ENCODE measurements around the gene PIK3R2. TPM values are rescaled to one million over a fixed set of nuclear protein-coding genes. Genes with fewer than 3 reads are reported as not detected.

Gene PIK3R2
- total RNA-seq, 1 donor from 2014 or later = 29.2 TPM

DNA sequence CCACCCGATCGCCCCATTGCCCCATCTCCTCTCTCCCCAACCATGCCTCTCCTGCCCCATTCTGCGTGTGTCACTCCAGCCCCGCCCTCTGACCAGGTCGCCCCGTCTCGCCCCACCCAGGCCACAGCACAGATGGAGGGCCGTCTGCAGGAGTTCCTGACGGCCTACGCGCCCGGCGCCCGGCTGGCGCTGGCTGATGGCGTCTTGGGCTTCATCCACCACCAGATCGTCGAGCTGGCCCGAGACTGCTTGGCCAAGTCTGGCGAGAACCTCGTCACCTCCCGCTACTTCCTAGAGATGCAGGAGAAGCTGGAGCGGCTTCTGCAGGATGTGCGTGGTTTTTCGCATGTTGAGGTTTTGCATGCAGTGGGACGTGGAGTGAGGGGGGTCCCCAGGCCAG, 29.1 kb upstream of the PIK3R2 start:
- no peak for DNase-seq (ENCODE audit: low spot score)

DNA sequence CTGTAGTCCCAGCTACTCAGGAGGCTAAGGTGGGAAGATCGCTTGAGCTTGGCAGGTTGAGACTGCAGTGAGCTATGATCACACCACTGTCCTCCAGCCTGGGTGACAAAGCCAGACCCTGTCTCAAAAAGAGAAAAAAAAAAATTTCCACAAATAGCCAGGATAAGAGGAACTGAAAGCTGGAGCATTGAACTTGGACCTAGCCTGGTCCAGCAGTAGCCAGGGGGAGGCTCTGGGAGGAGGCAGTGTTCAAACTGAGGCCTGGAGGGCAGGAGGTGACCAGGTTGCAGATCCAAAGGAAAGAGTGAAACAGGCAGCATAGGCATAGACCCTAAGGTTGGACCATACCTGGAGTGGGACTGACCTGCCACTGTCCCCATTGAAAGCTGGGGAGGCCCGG, 26.9 kb upstream of the PIK3R2 start:
- DNase-seq (ENCODE audit: low spot score) = no peak

DNA sequence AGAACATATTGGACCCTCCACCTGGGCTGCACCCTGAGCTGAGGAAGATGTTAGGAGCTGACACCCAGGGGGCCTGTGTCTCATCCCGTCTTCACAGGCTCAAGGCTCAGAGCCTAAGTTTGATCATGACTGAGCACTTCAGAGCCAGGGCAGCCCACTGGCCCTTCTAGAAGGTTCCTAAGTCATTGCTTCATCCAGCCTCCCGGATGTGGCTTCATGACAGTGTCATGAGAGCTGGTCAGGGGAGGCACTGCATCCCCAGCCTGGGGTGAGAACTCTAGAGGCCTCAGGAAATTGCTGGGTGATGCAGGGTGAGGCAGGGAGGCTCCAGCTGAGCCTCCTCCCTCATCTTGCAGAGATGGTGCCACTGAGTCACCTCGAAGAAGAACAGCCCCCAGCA, 24.9 kb upstream of the PIK3R2 start:
- DNase-seq (ENCODE audit: low spot score) = no peak

DNA sequence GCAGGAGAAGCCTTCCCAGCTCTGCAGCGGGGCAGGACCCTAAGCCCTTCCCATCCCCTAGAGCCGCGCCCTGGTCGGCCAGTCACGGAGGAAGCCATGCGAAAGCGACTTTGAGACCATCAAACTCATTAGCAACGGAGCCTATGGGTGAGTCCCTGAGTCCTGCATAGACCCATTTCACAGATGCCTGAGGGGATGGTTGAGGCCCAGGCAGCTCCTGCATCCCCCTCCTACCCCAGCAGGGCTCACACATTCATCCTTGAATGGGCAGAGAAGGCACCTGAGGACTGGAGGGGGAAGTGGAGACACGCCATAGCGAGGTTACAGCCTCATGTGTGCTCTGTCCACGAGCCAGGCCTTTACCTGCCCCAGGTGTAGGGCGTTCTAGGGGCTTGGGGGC, 24.2 kb upstream of the PIK3R2 start:
- DNase-seq (ENCODE audit: low spot score) = no peak

DNA sequence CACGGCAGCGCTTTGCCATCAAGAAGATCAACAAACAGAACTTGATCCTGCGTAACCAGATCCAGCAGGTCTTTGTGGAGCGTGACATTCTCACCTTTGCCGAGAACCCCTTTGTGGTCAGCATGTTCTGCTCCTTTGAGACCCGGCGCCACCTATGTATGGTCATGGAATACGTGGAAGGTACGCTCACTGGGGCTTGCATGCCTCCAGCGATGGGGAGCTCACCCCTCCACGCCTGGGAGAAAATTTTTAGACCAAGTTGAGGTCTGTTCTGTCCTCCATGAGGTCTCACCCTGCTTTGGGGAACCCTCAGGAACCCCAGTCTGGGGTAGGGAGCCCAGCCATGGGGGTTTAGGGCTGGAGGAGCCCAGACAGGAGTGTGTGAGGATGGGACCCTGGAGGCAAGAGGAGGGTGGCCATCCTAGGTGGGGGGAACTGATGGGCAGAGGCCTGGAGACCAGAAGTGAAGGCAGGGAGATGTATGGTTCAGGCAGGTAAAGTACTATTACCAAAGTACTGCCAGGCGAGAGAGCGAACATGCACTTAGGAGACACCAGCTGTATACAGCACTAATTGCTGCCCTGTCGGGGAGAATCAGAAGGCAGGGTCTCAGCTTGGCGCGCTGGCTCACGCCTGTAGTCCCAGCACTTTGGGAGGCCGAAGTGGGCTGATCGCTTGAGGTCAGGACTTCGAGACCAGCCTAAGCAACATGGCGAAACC, 22.3 kb upstream of the PIK3R2 start:
- no peak for DNase-seq (ENCODE audit: low spot score)

DNA sequence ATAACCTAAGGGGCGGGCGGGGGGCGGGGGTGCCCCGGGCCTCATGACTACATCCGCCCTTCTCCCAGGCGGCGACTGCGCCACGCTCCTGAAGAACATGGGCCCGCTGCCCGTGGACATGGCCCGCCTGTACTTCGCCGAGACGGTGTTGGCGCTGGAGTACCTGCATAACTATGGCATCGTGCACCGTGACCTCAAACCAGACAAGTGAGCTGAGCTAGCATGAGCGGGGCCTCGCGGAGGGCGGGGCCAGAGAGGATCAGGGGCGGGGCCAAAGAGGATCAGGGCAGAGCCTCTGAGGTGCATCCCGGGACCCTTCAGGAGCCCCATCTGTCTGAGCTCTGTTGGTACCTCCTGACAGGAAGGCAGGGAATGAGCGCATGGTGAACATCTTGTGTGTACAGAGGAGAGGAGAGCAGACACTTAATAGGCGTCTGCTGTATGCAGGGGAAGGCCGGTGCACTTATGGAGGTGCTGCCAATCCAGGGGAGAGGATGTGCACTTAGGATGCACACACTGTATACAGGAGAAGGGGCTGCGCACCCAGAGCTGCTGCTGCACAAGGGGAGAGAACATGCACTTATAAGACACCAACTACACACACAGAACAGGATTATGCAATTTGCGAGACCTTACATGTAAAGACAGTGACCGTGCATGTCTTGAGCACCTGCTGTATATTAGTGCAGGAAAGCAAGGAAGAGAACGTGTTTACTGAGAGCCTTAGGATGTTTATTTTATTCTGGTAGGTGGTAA, 20.9 kb upstream of the PIK3R2 start:
- DNase-seq (ENCODE audit: low spot score) = no peak

DNA sequence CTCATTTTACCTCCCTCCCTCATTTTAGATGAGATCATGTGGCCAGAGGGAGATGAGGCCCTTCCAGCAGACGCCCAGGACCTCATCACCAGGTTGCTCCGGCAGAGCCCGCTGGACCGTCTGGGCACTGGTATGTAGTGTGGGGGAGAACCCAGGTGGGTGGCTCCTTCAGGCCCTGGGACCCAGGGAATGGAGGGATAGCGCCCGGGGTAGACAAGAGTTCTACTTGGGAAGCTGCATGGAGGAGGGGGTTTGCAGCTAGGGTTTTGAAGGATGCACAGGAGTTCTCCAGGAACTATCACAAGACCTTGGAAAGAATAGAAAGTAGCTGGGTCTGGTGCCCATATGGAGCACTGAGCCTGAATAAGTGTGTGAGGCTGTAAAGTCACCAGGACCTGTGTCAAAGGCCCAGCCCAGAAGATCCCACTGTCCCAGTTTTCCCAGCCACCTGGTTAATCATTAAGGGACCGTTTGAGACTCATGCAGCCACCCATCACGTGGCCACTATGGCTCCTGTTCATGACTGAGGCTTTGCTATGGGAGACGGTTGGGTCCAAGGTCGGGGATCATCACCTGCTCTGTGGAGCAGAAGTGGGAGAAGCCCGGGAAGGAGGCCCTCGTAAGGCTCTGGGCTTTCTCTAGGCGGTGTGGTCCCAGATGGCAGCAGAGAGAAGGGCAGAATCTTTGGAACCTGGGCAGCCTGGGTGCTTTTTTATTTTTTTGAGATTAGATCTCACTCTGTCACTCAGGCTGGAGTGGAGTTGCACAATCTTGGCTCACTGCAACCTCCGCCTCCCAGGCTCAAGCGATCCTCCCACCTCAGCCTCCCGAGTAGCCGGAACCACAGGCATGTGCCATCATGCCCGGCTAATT, 17.0 kb upstream of the PIK3R2 start:
- DNase-seq (ENCODE audit: low spot score) = no peak

DNA sequence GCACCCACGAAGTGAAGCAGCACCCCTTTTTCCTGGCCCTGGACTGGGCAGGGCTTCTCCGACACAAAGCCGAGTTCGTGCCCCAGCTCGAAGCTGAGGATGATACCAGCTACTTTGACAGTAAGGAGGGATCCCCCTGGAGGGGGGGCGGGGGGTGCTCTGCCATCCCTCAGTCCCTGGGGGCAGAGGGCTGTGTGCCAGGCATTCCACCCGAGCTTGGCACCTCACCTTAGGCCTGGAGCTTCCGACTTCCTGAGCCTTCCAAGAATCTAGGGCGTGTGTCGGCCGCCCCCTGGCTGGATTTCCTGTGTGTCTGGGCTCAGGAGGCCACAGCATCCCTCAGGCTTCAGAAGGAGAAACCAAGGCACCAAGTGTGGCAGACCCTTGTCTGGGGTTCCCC, 15.7 kb upstream of the PIK3R2 start:
- no peak for DNase-seq (ENCODE audit: low spot score)

DNA sequence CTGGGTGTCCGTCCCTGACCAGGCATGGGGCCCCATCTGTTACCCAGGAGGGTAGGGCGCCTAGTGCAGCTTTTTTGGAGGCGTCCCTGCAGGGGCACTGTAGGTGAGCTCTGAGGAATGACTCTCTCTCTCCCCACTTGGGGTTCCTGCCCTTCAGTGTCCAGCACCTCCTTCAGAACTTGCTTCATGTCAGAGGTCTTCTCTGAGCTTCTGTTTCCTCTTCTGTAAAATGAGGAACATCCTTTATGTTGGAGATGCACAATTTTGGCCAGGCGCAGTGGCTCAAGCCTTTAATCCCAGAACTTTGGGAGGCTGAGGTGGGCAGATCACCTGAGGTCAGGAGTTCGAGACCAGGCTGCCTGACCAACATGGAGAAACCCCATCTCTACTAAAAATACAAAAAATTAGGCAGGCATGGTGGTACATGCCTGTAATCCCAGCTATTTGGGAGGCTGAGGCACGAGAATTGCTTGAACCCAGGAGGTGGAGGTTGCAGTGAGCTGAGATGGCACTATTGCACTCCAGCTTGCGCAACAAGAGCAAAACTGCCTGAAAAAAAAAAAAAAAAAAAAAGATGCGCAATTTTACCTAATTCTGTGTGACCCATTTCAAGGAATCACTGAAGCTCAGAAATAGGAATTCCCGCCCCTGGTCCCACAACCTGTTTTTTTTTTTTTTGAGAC, 15.2 kb upstream of the PIK3R2 start:
- no peak for DNase-seq (ENCODE audit: low spot score)

DNA sequence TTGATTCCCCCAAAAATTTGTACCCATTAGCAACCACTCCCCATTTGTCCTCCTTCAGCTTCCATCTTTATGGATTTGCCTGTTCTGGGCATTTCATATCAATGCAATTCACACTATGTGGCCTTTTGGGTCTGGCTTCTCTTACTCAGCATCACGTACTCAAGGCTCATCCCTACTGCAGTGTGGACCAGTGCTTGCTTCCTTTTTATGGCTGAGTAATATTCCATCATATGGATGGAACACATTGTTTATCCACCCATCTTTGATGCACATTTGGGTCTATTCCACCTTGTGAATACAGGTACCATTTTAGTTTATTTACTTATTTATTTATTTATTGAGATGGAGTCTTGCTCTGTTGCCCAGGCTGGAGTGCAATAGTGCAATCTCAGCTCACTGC, 12.5 kb upstream of the PIK3R2 start:
- DNase-seq (ENCODE audit: low spot score) = no peak

DNA sequence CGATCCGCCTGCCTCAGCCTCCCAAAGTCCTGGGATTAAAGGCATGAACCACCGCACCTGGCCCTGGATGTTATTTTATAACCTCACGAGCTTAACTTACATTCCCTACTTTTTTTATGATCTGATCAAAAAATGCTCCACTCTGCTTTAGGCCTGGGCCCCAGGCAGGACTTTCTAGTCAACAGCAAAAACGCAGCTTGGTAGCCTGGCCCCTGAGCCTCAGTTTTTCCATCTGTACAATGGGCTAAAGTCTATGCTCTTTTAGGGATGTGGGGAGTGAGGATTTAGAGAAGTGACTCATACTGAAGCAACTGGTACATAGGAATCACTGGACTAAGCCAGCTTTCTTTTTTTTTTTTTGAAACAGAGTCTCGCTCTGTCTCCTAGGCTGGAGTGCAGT, 11.9 kb upstream of the PIK3R2 start:
- no peak for DNase-seq (ENCODE audit: low spot score)

DNA sequence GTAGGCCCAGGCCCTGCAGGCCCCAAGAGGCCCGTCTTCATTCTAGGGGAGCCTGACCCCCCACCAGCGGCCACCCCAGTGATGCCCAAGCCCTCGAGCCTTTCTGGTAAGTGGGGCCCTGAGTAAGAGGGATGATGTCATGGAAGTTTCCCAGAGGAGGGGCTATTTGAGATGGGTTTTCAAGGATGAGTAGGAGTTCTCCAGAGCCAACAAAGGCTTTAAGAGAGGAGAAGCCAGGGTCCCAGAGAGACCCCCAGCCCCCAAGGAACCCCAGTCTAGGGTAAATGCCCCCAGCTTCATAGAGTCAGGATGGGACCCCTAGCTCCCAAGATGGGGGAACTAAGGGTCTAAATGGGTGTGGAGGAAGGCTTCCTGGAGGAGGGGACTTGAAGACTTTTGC, 9.1 kb upstream of the PIK3R2 start:
- no peak for DNase-seq (ENCODE audit: low spot score)

DNA sequence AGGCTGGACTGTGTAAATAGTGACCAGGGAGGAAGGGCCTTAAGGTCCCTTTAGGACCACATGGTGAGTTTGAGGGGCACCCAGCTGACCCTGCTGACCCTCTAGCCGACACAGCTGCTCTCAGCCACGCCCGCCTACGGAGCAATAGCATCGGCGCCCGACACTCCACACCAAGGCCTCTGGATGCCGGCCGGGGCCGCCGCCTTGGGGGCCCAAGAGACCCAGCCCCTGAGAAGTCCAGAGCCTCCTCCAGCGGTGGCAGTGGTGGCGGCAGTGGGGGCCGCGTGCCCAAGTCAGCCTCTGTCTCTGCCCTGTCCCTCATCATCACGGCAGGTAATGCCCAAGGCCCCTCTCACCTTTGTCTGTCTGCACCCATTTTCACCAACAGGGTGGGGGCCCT, 8.6 kb upstream of the PIK3R2 start:
- DNase-seq (ENCODE audit: low spot score) = no peak

DNA sequence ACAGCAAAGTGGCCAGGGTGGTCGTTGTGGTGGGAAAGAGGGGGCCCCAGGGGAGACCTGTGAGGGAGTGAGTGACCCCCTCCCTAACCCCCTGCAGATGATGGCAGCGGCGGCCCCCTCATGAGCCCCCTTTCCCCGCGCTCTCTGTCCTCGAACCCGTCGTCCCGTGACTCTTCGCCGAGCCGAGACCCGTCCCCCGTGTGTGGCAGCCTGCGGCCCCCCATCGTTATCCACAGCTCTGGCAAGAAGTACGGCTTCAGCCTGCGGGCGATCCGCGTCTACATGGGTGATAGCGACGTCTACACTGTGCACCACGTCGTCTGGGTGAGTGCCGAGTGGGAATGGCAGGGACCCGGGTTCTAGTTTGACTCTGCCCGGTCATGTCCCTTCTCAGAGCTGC, 8.1 kb upstream of the PIK3R2 start:
- no peak for DNase-seq (ENCODE audit: low spot score)

DNA sequence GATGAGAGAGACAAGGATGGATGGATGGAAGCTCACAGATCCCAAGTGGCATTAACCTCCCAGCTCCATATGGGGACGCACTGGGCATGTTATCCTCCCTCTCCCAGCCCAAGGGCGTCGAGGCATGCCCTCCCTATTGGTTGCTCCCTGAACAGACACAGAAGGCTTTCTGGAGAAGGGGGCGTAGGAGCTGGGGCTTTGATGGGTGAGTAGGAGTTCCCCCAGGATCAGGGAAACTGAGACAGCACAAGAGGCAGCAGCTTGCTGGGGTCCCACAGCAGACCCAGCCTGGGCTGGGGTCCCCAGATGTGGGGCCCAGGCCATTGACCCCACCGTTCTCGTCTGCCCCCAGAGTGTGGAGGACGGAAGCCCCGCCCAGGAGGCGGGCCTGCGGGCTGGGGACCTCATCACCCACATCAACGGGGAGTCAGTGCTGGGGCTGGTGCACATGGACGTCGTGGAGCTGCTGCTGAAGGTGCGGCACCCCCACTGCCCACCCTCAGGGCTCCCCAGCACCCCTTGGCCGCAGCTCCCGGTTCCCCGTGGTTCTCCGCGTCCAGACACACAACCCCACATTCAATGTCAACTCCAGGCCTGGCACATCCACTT, 7.5 kb upstream of the PIK3R2 start:
- no peak for DNase-seq (ENCODE audit: low spot score)

DNA sequence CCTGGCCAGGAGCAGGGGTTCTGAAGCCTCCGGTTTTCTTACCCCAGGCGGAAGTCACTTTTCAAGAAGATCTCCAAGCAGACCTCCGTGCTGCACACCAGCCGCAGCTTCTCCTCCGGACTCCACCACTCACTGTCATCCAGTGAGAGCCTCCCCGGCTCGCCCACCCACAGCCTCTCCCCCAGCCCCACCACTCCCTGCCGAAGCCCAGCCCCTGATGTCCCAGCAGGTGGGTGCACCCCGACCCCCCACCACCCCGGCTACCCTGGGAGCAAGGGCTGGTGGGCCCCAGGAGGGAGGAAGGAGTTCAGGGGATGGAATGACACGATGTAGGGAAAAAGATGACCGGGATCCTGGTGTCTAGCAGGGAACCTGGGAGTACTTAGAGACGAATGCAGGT, 5.6 kb upstream of the PIK3R2 start:
- DNase-seq (ENCODE audit: low spot score) = no peak

DNA sequence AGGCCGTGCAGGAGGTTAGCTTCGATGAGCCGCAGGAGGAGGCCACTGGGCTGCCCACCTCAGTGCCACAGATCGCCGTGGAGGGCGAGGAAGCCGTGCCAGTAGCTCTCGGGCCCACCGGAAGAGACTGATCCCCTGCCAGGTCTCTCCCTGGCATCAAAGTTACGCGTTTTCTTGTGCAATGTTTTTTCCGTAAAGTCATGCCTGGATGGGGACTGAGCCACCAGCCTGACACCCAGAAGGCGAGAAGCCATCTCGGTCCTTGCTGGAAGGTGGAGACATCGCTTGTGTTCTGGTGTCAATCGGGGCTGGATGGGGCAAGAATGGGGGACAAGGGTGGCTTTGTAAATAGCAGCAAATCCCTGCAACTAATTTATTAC, 3.4 kb upstream of the PIK3R2 start:
- no peak for DNase-seq (ENCODE audit: low spot score)

DNA sequence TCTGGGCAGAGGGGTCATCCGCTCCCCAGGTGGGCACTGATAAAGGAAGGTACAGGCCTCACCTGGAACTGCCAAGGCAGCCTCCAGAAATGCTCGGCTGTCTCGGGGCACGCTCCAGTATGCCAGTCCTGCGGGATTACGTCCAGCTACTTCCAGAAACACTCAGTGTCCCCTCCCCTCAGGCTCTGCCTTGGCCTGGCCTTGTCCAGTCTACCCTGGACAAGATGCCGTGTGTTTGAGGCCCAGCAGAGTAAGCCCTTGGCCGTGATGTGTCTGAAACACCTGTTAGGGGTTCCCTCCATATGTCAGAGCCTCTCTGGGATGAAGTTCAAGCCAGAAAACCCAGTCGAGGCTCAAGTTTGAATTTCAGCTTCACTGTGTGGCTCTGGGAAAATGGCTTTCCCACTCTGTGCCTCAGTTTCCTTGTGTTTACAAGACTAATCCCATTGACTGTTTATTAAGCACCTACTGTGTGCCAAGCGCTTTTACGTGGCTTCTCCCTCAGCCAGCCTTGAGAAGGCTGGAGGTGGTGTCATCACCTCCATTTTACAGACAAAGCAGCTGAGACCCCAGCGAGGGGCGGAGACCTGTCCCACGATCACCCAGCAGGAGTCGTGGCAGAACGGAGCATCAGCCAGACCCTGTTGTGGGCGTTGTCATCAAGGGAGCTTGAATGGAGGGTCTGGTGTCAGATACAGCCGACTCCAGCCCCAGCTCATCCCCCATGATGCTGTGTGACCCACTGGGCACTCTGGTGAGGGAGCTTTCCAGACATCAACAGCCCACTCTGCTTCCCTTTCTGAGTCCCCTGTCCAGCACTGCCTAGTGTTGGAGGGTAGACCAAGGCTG, 2.0 kb upstream of the PIK3R2 start:
- DNase-seq (ENCODE audit: low spot score) = no peak

DNA sequence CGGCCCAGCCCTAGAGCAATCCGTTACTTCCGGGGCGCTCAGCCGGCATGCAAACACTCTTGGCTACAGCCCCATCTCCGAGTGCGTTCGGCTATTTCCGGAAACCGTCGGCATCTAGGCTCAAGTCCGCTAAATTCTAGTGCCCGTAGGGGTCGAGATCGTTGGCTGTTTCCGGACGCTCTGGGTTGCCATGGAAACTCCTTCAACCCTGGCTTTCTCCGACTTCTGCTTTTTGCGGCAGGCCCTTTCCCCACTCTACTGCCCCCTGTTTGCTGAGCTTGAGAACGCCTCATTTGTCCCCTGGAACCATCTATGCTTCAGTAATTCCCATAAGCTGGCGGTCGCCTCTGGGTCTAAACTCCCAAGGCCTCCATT, 534 bp upstream of the PIK3R2 start:
- DNase-seq (ENCODE audit: low spot score) = peak; percentile 98

DNA sequence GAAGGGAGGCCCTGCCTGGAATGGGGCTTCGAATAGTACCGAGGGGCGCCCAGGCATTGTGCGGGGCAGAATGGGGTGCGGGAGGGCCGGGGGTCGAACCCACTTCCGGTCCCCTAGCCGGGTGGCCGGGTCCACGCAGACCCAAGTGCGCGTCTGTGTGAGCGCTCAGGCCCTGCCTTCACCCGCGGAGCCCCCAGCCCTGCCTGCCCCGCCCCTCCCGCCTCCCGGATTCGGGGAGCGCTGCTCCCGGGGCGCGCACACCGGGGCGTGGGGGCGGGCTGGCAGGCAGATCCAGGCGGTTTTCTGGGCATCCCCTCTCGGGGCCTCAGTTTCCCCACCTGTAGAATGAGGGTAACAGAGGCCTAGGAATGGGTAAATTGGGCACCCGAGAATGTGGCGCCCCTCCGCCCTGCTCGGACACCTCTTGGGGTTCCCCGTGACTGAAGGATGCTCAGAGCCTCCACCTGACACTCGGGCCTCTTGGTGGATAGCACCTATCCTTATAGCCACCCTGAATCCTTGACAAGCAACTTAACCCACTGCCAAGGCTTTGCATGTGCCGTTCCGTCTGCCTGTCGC, 682 bp downstream of the PIK3R2 start:
- DNase-seq (ENCODE audit: low spot score) = no peak

All from ureter (tissue), 1 donor.